Upper lobe of left lung (tissue), 4 donors: ENCODE data around the gene TXN.

ENCODE experiments used
- POLR2A ChIP-seq, 4 donors: fragments of 450-650 bp; IDR thresholded peaks; one replicate each; pipeline ENCODE4 v1.5.1; 2016 to 2017; ENCODE audit warnings: antibody characterized with exemption in 4 of 4, mild to moderate bottlenecking in 2 of 4
- POLR2AphosphoS5 ChIP-seq, 2 donors: sonication (generic); formaldehyde crosslinking; IDR thresholded peaks; one replicate each; pipeline ENCODE4 v1.5.1; 2017; ENCODE audit warnings: antibody characterized with exemption in 2 of 2
- TF ChIP-seq, protein P1 (sequence below), 6 experiments: fragments of 450-650 bp in 4 of 6; fragments of 200-600 bp in 2 of 6; sonication (generic) in 2 of 6; IDR thresholded peaks; one replicate each; pipeline ENCODE4 v1.5.1; 2016 to 2019; ENCODE audit warnings: antibody characterized with exemption in 6 of 6

DNA sequence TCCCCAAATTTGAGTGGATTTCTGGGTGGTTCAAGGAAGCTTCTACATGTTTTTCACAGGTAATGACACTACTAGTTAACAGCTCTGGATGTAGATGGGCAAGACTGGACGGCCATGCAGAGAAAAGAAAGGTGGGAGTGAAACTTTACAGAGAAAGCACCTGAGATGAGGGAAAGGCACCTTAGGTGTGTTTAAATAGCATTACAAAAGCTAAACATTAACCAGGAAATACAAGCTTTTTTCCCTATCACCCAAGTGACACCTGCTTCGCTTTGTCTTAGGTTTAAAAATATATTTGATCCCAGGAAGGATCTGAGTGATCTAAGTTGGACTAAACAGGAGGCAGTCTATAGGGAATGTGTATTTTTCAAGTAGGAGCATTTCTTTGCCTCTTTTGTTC lies 56.7 kb downstream of the TXN start:
- TF ChIP-seq, protein P1, sequence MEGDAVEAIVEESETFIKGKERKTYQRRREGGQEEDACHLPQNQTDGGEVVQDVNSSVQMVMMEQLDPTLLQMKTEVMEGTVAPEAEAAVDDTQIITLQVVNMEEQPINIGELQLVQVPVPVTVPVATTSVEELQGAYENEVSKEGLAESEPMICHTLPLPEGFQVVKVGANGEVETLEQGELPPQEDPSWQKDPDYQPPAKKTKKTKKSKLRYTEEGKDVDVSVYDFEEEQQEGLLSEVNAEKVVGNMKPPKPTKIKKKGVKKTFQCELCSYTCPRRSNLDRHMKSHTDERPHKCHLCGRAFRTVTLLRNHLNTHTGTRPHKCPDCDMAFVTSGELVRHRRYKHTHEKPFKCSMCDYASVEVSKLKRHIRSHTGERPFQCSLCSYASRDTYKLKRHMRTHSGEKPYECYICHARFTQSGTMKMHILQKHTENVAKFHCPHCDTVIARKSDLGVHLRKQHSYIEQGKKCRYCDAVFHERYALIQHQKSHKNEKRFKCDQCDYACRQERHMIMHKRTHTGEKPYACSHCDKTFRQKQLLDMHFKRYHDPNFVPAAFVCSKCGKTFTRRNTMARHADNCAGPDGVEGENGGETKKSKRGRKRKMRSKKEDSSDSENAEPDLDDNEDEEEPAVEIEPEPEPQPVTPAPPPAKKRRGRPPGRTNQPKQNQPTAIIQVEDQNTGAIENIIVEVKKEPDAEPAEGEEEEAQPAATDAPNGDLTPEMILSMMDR (IDR thresholded peaks at IDR 0.05), result no peak
- TF ChIP-seq POLR2A (IDR thresholded peaks at IDR 0.05) (no peak), POLR2AphosphoS5 (IDR thresholded peaks at IDR 0.05) (no peak)
